ENCODE measurements around the gene ADGRV1. TPM values are rescaled to one million over a fixed set of nuclear protein-coding genes. Genes with fewer than 3 reads are reported as not detected.
"Not testable (repeated sequence)": the region's sequence is repeated elsewhere in the genome, so short reads cannot be mapped to it uniquely, and the experiment has no call there.

Gene ADGRV1
- total RNA-seq, 4 donors from 2014 or later, result 2.5 to 7.5 (median 4.5) TPM

DNA sequence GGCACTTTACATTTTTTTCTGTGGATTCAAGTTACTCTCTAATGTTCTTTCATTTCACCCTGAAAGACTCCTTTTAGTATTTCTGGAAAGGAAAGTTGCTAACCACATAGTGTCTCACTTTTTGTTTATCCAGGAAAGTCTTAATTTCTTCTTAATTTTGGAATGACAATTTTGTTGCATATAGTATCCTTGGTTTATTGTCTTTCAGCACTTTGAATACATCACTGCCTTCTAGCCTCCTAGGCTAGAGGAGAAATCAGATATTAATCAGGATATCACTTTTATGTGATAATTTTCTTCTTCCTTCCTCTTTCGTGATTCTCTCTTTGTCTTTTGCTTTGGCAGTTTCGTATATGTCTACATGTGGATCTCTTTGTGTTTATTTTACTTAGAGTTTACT lies 11.4 kb downstream of the ADGRV1 start:
- peaks cover 4% of the 10 kb centered on the region for H3K9me3 ChIP-seq
- H3K27me3 ChIP-seq, result peaks cover 4% of the 10 kb centered on the region
- no peaks in the 10 kb centered on the region for H3K4me1 ChIP-seq
- no peaks in the 10 kb centered on the region for H3K36me3 ChIP-seq
- no peak for DNase-seq (ENCODE audit: low spot score in 2 of 2)
- H3K27ac ChIP-seq, result no peak overlapping the region
- WGBS, result 82% methylated on average over 2 of the region's 2 CpGs
- TF ChIP-seq EP300 (IDR thresholded peaks at IDR 0.05) (no peak), POLR2AphosphoS5 (IDR thresholded peaks at IDR 0.05) (no peak), CTCF (IDR thresholded peaks at IDR 0.05) (no peak), POLR2A (IDR thresholded peaks at IDR 0.05) (no peak)
- no peak overlapping the region for H3K4me3 ChIP-seq

GRCh38 chr5:90571147-90571773 lies 12.7 kb downstream of the ADGRV1 start:
- H3K4me3 ChIP-seq, result no peak overlapping the region
- no peaks in the 10 kb centered on the region for H3K36me3 ChIP-seq
- TF ChIP-seq POLR2A (IDR thresholded peaks at IDR 0.05) (no peak), CTCF (IDR thresholded peaks at IDR 0.05) (no peak), POLR2AphosphoS5 (IDR thresholded peaks at IDR 0.05) (no peak), EP300 (IDR thresholded peaks at IDR 0.05) (no peak)
- H3K27me3 ChIP-seq, result peaks cover 4% of the 10 kb centered on the region
- H3K4me1 ChIP-seq, result no peaks in the 10 kb centered on the region
- H3K9me3 ChIP-seq, result peaks cover 4% of the 10 kb centered on the region
- no peak overlapping the region for H3K27ac ChIP-seq
- DNase-seq (ENCODE audit: low spot score in 2 of 2), result no peak
- WGBS, result 67% methylated on average over 1 of the region's 1 CpG

DNA sequence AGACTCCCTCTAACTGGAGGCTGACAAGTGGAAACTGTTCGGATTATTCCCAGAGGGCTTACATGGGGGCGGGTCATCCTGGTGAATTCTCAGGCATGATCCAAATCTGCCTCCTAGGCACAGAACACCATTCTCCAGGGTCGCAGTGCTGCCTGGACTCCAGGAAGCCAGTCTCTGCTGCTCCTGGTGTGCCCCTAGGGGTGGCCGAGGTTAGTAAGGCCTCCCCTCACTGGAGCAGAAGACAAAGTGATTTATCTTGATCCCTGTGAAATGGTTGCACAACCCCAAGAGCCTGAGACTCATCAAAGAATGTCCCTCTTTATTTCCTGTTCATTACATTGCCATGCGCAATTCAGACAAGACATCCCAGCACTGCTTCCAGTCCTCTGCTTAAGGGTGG lies 17.1 kb downstream of the ADGRV1 start:
- H3K9me3 ChIP-seq, result no peaks in the 10 kb centered on the region
- DNase-seq (ENCODE audit: low spot score in 2 of 2), result no peak
- H3K4me1 ChIP-seq, result no peaks in the 10 kb centered on the region
- H3K4me3 ChIP-seq, result no peak overlapping the region
- no peak overlapping the region for H3K27ac ChIP-seq
- 78% methylated on average over 5 of the region's 5 CpGs for WGBS
- TF ChIP-seq POLR2A (IDR thresholded peaks at IDR 0.05), result no peak
- TF ChIP-seq CTCF (IDR thresholded peaks at IDR 0.05), result no peak
- no peak for TF ChIP-seq EP300 (IDR thresholded peaks at IDR 0.05)
- TF ChIP-seq POLR2AphosphoS5 (IDR thresholded peaks at IDR 0.05), result no peak
- no peaks in the 10 kb centered on the region for H3K27me3 ChIP-seq
- no peaks in the 10 kb centered on the region for H3K36me3 ChIP-seq

GRCh38 chr5:90576566-90576965 lies 18.0 kb downstream of the ADGRV1 start:
- H3K27me3 ChIP-seq; H3K9me3 ChIP-seq; H3K27ac ChIP-seq; DNase-seq (ENCODE audit: low spot score in 2 of 2); H3K4me1 ChIP-seq; H3K36me3 ChIP-seq; H3K4me3 ChIP-seq: not testable (repeated sequence)
- WGBS, result 74% methylated on average over 3 of the region's 3 CpGs

DNA sequence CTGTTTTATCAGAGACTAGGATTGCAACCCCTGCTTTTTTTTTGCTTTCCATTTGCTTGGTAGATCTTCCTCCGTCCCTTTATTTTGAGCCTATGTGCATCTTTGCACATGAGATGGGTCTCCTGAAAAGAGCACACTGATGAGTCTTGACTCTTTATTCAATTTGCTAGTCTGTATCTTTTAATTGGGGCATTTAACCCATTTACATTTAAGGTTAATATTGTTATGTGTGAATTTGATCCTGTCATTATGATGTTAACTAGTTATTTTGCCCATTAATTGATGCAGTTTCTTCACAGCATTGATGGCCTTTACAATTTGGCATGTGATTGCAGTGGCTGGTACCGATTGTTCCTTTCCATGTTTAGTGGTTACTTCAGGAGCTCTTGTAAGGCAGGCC lies 21.3 kb downstream of the ADGRV1 start:
- not testable (repeated sequence) for DNase-seq (ENCODE audit: low spot score in 2 of 2); H3K9me3 ChIP-seq; H3K36me3 ChIP-seq; H3K27ac ChIP-seq; H3K4me1 ChIP-seq; H3K27me3 ChIP-seq; H3K4me3 ChIP-seq
- 96% methylated on average over 2 of the region's 2 CpGs for WGBS

GRCh38 chr5:90581956-90582355 lies 23.4 kb downstream of the ADGRV1 start:
- H3K4me1 ChIP-seq, result no peaks in the 10 kb centered on the region
- H3K4me3 ChIP-seq, result no peak overlapping the region
- peaks cover 4% of the 10 kb centered on the region for H3K27me3 ChIP-seq
- no peak overlapping the region for H3K27ac ChIP-seq
- H3K9me3 ChIP-seq, result no peaks in the 10 kb centered on the region
- TF ChIP-seq EP300 (IDR thresholded peaks at IDR 0.05) (no peak), POLR2A (IDR thresholded peaks at IDR 0.05) (no peak), CTCF (IDR thresholded peaks at IDR 0.05) (no peak), POLR2AphosphoS5 (IDR thresholded peaks at IDR 0.05) (no peak)
- DNase-seq (ENCODE audit: low spot score in 2 of 2), result no peak
- no peaks in the 10 kb centered on the region for H3K36me3 ChIP-seq
- 63% methylated on average over 2 of the region's 2 CpGs for WGBS
